HepG2 (cell line): ENCODE results near the gene NTM. TPM values are rescaled to one million over a fixed set of nuclear protein-coding genes. Genes with fewer than 3 reads are reported as not detected.

Source experiments
- ATAC-seq: fragments of 200-7000 bp; cut with Tn5 transposase; 3 replicates; pipeline ENCODE4 v1.9.1; 2020; ENCODE audit warnings: mild to moderate bottlenecking, moderate library complexity
- BruUV-seq: library from RNA; stranded (reverse); fragments of 400-500 nt; replicated peaks from 2 replicates; lab custom pipeline; 2021; lab: Mats Ljungman, UMichigan
- CTCF ChIA-PET: fragments of 300-600 bp; formaldehyde crosslinking; extraction: SDS; loops from one replicate; lab custom pipeline; 2021; ENCODE audit warnings: low total read pairs, inconsistent platforms, low intra/inter-chr PET ratio; lab: Yijun Ruan, JAX
- POLR2A ChIA-PET: fragments of 350-600 bp; sonication (Branson Sonifier 250); formaldehyde crosslinking; loops from one replicate; lab custom pipeline; 2020; ENCODE audit warnings: antibody characterized with exemption, inconsistent platforms; lab: Yijun Ruan, JAX
- DNase-seq: peaks from one replicate; pipeline ENCODE4 v3.0.0-alpha.2; 2015; ENCODE audit warnings: low spot score
- FAIRE-seq: peaks from 3 replicates; lab custom pipeline; 2011; peaks lifted over from hg19 to GRCh38; lab: Jason Lieb, UNC
- H2AFZ ChIP-seq: one replicate; pipeline ENCODE4 v1.6.1; 2011; ENCODE audit warnings: low read length, inconsistent platforms
- H3K27ac ChIP-seq: fragments of 300-600 bp; 3 replicates; pipeline ENCODE4 v1.8.0; 2011; ENCODE audit warnings: mixed run types, mild to moderate bottlenecking, mixed read lengths, low read length, inconsistent platforms; ENCODE audit not compliant: insufficient read depth; ENCODE audit errors: extremely low read length
- H3K27me3 ChIP-seq, 2 experiments: fragments of 200-600 bp in 1 of 2; 2 replicates in 1 of 2; 3 replicates in 1 of 2; pipeline versions ENCODE4 v1.6.0 to v1.8.0; 2011; ENCODE audit warnings: low read length in 2 of 2, mild to moderate bottlenecking in 2 of 2, moderate library complexity in 2 of 2, inconsistent platforms in 1 of 2; ENCODE audit not compliant: insufficient read depth in 2 of 2, control insufficient read depth in 1 of 2
- H3K36me3 ChIP-seq, 2 experiments: fragments of 200-600 bp in 1 of 2; replicated peaks in 1 of 2; 2 replicates in 1 of 2; 3 replicates in 1 of 2; pipeline versions ENCODE4 v1.5.1 to v1.8.0; 2011; ENCODE audit warnings: low read length in 2 of 2, inconsistent platforms in 1 of 2; ENCODE audit not compliant: insufficient read depth in 2 of 2, control insufficient read depth in 1 of 2
- H3K4me1 ChIP-seq: 2 replicates; pipeline ENCODE4 v1.5.1; 2012; ENCODE audit warnings: low read length, inconsistent platforms; ENCODE audit not compliant: insufficient read depth
- H3K4me2 ChIP-seq: 2 replicates; pipeline ENCODE4 v1.6.0; 2011; ENCODE audit warnings: low read depth, low read length, inconsistent platforms
- H3K4me3 ChIP-seq, 3 experiments: fragments of 200-600 bp in 1 of 3; sonication (generic), shearing (Covaris generic) in 1 of 3; replicated peaks in 1 of 3; 2 replicates each; pipeline ENCODE4 v1.5.1; 2011 to 2016; ENCODE audit warnings: low read length in 3 of 3, inconsistent platforms in 2 of 3, low read depth in 2 of 3, mild to moderate bottlenecking in 2 of 3, control low read depth in 1 of 3, mixed read lengths in 1 of 3; ENCODE audit not compliant: insufficient read depth in 1 of 3
- H3K79me2 ChIP-seq: one replicate; pipeline ENCODE4 v1.6.1; 2011; ENCODE audit warnings: low read length, inconsistent platforms; ENCODE audit not compliant: insufficient read depth
- H3K9ac ChIP-seq: 2 replicates; pipeline ENCODE4 v1.6.0; 2011; ENCODE audit warnings: mild to moderate bottlenecking, low read depth, low read length, inconsistent platforms; ENCODE audit not compliant: insufficient read depth
- H3K9me3 ChIP-seq: 2 replicates; pipeline ENCODE4 v1.5.1; 2012; ENCODE audit warnings: mild to moderate bottlenecking, low read length
- H4K20me1 ChIP-seq: 2 replicates; pipeline ENCODE4 v1.6.0; 2011; ENCODE audit warnings: inconsistent platforms, mild to moderate bottlenecking, low read length, moderate library complexity; ENCODE audit not compliant: insufficient read depth
- BCL3 ChIP-seq: sonication (generic); formaldehyde crosslinking; IDR thresholded peaks from 2 replicates; pipeline ENCODE4 v1.5.1; 2020; ENCODE audit warnings: mild to moderate bottlenecking, missing genetic modification reagents, moderate library complexity
- BCLAF1 ChIP-seq: fragments of 450-650 bp; IDR thresholded peaks from 2 replicates; pipeline ENCODE4 v1.6.1; 2017; ENCODE audit warnings: mild to moderate bottlenecking
- CBX1 ChIP-seq: IDR thresholded peaks from one replicate; pipeline ENCODE4 v1.6.1; 2016; ENCODE audit warnings: antibody characterized with exemption, low read depth
- HNF1A ChIP-seq, 2 experiments: sonication (generic) in 1 of 2; formaldehyde crosslinking in 1 of 2; IDR thresholded peaks; 2 replicates each; pipeline versions ENCODE4 v1.4.0 to v1.6.1; 2016 to 2020; ENCODE audit warnings: borderline replicate concordance in 1 of 2, low read depth in 1 of 2, mild to moderate bottlenecking in 1 of 2, missing genetic modification reagents in 1 of 2
- JDP2 ChIP-seq: sonication (generic); formaldehyde crosslinking; IDR thresholded peaks from 2 replicates; pipeline ENCODE4 v1.8.1; 2022; ENCODE audit warnings: missing genetic modification reagents, borderline replicate concordance
- KDM5A ChIP-seq: fragments of 200-600 bp; sonication (generic); IDR thresholded peaks from 2 replicates; pipeline ENCODE4 v1.7.0; 2018; ENCODE audit warnings: antibody characterized with exemption, mild to moderate bottlenecking, low read length, borderline replicate concordance
- PCBP2 ChIP-seq: fragments of 200-400 bp; formaldehyde crosslinking; optimal IDR thresholded peaks from 2 replicates; pipeline ENCODE3; 2018; ENCODE audit warnings: low read length, low read depth; ENCODE audit not compliant: poor library complexity, severe bottlenecking
- PRDM4 ChIP-seq: sonication (generic); formaldehyde crosslinking; IDR thresholded peaks from 2 replicates; pipeline ENCODE4 v1.9.0; 2021; ENCODE audit warnings: missing genetic modification reagents, borderline replicate concordance
- REL ChIP-seq: sonication (generic); formaldehyde crosslinking; conservative IDR thresholded peaks from 2 replicates; pipeline ENCODE4 v1.8.0; 2022; ENCODE audit warnings: mild to moderate bottlenecking, missing genetic modification reagents, moderate library complexity
- TAF15 ChIP-seq: fragments of 200-400 bp; formaldehyde crosslinking; IDR thresholded peaks from one replicate; pipeline ENCODE4 v1.6.1; 2018; ENCODE audit warnings: mild to moderate bottlenecking, low read depth, low read length; ENCODE audit not compliant: poor library complexity, severe bottlenecking
- TSC22D2 ChIP-seq: sonication (generic); formaldehyde crosslinking; IDR thresholded peaks from 2 replicates; pipeline ENCODE4 v1.5.1; 2020; ENCODE audit warnings: missing genetic modification reagents, mild to moderate bottlenecking, borderline replicate concordance
- ZNF382 ChIP-seq: sonication (generic); formaldehyde crosslinking; IDR thresholded peaks from 2 replicates; pipeline ENCODE4 v1.5.0; 2020; ENCODE audit warnings: missing genetic modification reagents, mild to moderate bottlenecking, borderline replicate concordance
- ZNF496 ChIP-seq: sonication (generic); formaldehyde crosslinking; IDR thresholded peaks from 2 replicates; pipeline ENCODE4 v1.8.1; 2023; ENCODE audit warnings: mild to moderate bottlenecking, moderate library complexity, missing genetic modification reagents; ENCODE audit not compliant: insufficient replicate concordance
- WGBS: methylation state at CpG from one replicate; pipeline ENCODE4 v1.1.6; 2017; ENCODE audit warnings: low lambda C conversion rate; 5-methylcytosine and 5-hydroxymethylcytosine counted together
- in situ Hi-C: cut with HindIII; loops from 2 replicates; pipeline ENCODE4 v1.10.0; 2017; ENCODE audit warnings: low pct_unique_long_range_greater_than_20kb; ENCODE audit not compliant: extremely low pct_ligation_motif_present
- intact Hi-C: fragments of 100-400 bp; cut with micrococcal nuclease; formaldehyde crosslinking; loops from one replicate; pipeline ENCODE4 v1.10.0; 2022; ENCODE audit not compliant: unreplicated experiment
- polyA plus RNA-seq, 8 experiments: library from polyadenylated mRNA; depleted of rRNA in 3 of 8; stranded (reverse) in 7 of 8; unstranded in 1 of 8; fragments of >200 nt; fragmentation: Illumina TruSeq in 4 of 8; extraction: Trizol in 4 of 8; gene quantifications; 2 replicates each; pipeline versions ENCODE4 v1.2.1 to v1.2.3, GENCODE V29; 2011 to 2016; ENCODE audit warnings: low read depth in 4 of 8, missing spikeins in 1 of 8, mixed read lengths in 1 of 8; ENCODE audit not compliant: insufficient read depth in 1 of 8
- total RNA-seq, 5 experiments: library from RNA; depleted of rRNA; stranded (reverse); fragments of >200 nt; fragmentation: Illumina TruSeq; extraction: Trizol; gene quantifications; 2 replicates each; pipeline ENCODE4 v1.2.3, GENCODE V29; 2016; ENCODE audit warnings: low read depth in 1 of 5

The NTM gene
- total and polyA plus RNA-seq, 2 of the 13 experiments (the other 11 are each of a cell fraction or from before 2014, with no cell fraction given): not detected

GRCh38 chr11:132030896-132031295 is 660.5 kb downstream of the NTM start:
- Histone ChIP-seq H3K4me2 (no peak overlapping the region), H3K27me3 (no peaks in the 10 kb centered on the region), H4K20me1 (no peaks in the 10 kb centered on the region), H3K36me3 (no peaks in the 10 kb centered on the region), H3K79me2 (no peaks in the 10 kb centered on the region), H3K9me3 (no peaks in the 10 kb centered on the region), H3K27ac (no peak overlapping the region), H2AFZ (no peak overlapping the region), H3K4me3 (no peak overlapping the region), H3K4me1 (no peaks in the 10 kb centered on the region), H3K9ac (no peak overlapping the region)
- BruUV-seq: no TSS peak
- 7% methylated on average over 3 of the region's 3 CpGs for WGBS
- ATAC-seq: no peak
- no peak for DNase-seq
- no peak for FAIRE-seq
- ChIA-PET CTCF (no interaction called here), POLR2A (no interaction called here)
- intact Hi-C loops: no loop called here
- in situ Hi-C loops: loop anchor here (25.0 kb wide), 1 partner anchor 294 kb away; no protein-coding TSS in a partner anchor
- TF ChIP-seq REL (no peak), PRDM4 (CRISPR knock-in tag) (no peak), TSC22D2 (CRISPR knock-in tag) (no peak), ZNF382 (CRISPR knock-in tag) (no peak), PCBP2 (no peak), CBX1 (no peak), TAF15 (no peak), BCL3 (CRISPR knock-in tag) (no peak), HNF1A (IDR thresholded peaks at IDR 0.05; ENCODE audit: low read depth) (no peak), HNF1A (CRISPR knock-in tag; IDR thresholded peaks at IDR 0.05; ENCODE audit: borderline replicate concordance) (no peak), ZNF496 (no peak), JDP2 (CRISPR knock-in tag) (no peak), BCLAF1 (no peak), KDM5A (no peak)
